Activated T-helper 17 cell treated with anti-CD3 and anti-CD28 coated beads, Interleukin-2, amount 50 U/mL, for 72 hours (primary cell): ENCODE measurements around the gene COX17. TPM values are rescaled to one million over a fixed set of nuclear protein-coding genes. Genes with fewer than 3 reads are reported as not detected.

Experiments used
- ATAC-seq: fragments of 150-1000 bp; cut with Tn5 transposase; replicated peaks from 2 replicates; pipeline ENCODE4 v1.10.0; 2021; ENCODE audit warnings: mild to moderate bottlenecking, moderate library complexity
- H3K27ac Mint-ChIP-seq: one replicate; pipeline ENCODE4 v1.8.0; 2022; ENCODE audit warnings: mixed read lengths
- H3K27me3 Mint-ChIP-seq: one replicate; pipeline ENCODE4 v1.8.0; 2022; ENCODE audit warnings: mixed read lengths
- H3K36me3 Mint-ChIP-seq: one replicate; pipeline ENCODE4 v1.8.0; 2022; ENCODE audit warnings: low read depth, mild to moderate bottlenecking, mixed read lengths
- H3K4me1 Mint-ChIP-seq: one replicate; pipeline ENCODE4 v1.8.0; 2022; ENCODE audit warnings: mixed read lengths
- H3K4me3 Mint-ChIP-seq: one replicate; pipeline ENCODE4 v1.8.0; 2022; ENCODE audit warnings: mild to moderate bottlenecking, mixed read lengths
- H3K9me3 Mint-ChIP-seq: one replicate; pipeline ENCODE4 v1.8.0; 2022; ENCODE audit warnings: mixed read lengths
- total RNA-seq, 2 donors: library from RNA; stranded (reverse); gene quantifications; one replicate each; pipeline ENCODE4 v1.2.3, GENCODE V29; 2022

The COX17 gene
- total RNA-seq, 2 donors from 2014 or later: 55.7 to 65.4 TPM

DNA sequence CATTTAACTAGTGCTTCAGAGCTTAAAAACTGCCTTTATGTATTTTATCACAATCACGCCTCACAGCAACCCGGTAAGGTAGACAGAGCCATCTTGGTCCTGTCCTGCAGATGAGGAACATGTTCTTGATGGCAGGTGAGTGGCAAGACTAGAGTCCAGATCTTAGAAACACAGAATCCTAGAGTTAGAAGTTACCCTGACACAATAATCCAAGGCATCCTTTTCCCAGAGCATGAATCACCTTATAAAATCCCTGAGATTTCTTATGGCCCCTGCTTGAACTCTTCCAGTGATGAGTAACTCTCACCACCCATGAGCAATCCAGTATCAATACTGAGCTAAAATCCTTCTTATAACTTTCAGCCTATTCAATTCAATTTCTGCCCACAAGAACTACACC is 33.7 kb downstream of the COX17 start:
- H3K9me3 Mint-ChIP-seq: peaks cover 4% of the 10 kb centered on the region
- peak; percentile 22 for ATAC-seq
- H3K4me3 Mint-ChIP-seq: peak overlapping the region; percentile 44

DNA sequence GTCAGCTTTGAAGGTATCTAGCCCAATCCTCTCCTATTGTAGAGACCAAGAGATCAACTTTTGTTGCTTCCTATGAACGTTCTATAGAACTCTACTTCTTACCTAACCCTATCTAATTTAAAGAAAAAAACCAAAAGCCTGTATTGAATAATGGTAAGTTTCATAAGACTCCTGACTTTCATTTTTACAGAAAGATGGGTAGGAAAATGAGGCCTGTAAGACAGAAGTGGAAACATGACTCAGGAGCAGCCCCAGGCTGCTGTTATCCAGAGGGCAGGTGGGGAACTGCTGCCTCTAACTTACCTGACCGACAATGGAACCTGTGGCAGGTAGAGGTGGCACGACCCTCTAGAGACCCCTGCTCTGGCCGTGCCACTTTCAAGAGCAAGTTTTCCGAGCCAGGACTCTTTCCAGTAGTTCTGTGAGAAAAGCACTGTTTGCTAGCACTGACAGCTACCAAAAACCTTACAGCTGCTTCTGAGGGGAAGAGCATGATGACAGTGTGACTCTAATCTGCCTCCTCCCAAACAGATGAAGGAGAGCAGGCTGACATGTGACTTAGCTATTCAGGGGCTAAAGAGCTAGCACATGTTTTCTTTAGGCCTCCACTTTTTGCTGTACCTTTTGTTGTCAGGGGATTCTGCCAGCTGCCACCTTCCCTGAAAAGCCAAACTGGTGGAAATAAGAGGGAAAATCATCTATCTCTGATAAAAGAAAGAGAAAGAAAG is 34.3 kb downstream of the COX17 start:
- Mint-ChIP-seq H3K36me3 (peaks cover 34% of the 10 kb centered on the region), H3K27me3 (no peaks in the 10 kb centered on the region), H3K9me3 (peaks cover 4% of the 10 kb centered on the region), H3K4me1 (peaks cover 33% of the 10 kb centered on the region), H3K27ac (peak overlapping the region; percentile 80), H3K4me3 (peak overlapping the region; percentile 44)
- peak; percentile 33 for ATAC-seq

More for the DNA sequence above, 33.7 kb downstream of the COX17 start:
- H3K27ac Mint-ChIP-seq: peak overlapping the region; percentile 80
- no peaks in the 10 kb centered on the region for H3K27me3 Mint-ChIP-seq
- H3K36me3 Mint-ChIP-seq: peaks cover 34% of the 10 kb centered on the region
- H3K4me1 Mint-ChIP-seq: peaks cover 29% of the 10 kb centered on the region

DNA sequence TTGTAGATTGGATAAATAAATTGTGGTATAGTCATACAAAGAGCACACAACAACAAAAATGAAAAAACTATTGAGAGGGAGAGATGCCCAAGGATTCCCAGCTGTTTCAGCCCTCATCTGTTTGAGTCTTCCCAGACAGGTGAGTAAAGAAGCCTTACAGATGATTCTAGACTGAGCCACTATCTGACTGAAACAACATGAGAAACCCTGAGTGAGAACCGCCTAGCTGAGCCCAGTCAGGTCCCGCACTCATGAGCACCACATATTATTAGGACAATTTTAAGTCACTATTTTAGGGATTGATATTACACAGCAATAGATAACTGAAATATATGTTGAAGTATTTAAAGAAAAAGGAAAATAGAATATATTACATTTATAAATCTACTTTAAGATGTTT is 35.8 kb downstream of the COX17 start:
- no peak for ATAC-seq
- H3K4me3 Mint-ChIP-seq: no peak overlapping the region
- H3K4me1 Mint-ChIP-seq: peaks cover 40% of the 10 kb centered on the region
- no peak overlapping the region for H3K27ac Mint-ChIP-seq
- H3K27me3 Mint-ChIP-seq: no peaks in the 10 kb centered on the region
- H3K9me3 Mint-ChIP-seq: peaks cover 8% of the 10 kb centered on the region
- H3K36me3 Mint-ChIP-seq: peaks cover 23% of the 10 kb centered on the region

DNA sequence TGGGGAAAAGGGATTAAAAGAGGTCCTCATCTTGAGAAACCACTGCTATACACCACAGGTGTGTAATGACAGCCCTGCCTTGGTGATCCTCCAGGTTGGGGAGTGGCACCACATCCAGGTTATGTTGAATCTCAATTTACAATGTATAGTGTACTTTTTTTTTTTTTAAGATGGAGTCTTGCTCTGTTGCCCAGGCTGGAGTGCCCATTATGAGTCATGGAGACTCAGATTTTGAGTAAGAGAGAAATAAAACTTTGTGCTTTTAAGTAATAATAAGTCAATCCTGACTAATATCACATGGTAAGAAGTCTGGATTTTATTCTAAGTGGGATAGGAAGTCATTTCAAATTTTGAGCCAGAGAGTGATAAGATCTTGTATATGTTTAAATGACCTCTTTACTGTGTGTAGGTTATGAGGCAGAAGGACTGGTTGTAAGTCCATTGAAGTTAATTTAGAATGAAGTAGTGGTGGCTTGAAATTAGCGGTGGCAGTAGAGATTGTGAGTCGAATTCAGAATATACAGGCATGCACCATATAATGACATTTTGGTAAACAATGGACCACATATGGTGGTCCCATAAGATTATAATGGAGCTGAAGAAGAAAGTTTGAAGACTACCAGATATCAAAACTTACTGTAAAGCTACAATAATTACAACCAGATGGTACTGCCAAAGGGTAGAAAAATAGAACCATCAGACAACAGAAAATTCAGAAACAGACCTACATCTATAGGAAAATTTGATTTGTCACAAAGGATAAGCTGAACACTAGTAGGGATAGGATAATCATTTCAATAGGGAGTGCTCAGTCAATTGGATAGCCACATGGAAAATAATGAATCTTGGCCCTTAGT is 37.5 kb downstream of the COX17 start:
- ATAC-seq: peak; percentile 49
- Mint-ChIP-seq H3K36me3 (peaks cover 20% of the 10 kb centered on the region), H3K9me3 (peaks cover 8% of the 10 kb centered on the region), H3K4me3 (peak overlapping the region; percentile 61), H3K4me1 (peaks cover 42% of the 10 kb centered on the region), H3K27me3 (no peaks in the 10 kb centered on the region), H3K27ac (peak overlapping the region; percentile 85)

DNA sequence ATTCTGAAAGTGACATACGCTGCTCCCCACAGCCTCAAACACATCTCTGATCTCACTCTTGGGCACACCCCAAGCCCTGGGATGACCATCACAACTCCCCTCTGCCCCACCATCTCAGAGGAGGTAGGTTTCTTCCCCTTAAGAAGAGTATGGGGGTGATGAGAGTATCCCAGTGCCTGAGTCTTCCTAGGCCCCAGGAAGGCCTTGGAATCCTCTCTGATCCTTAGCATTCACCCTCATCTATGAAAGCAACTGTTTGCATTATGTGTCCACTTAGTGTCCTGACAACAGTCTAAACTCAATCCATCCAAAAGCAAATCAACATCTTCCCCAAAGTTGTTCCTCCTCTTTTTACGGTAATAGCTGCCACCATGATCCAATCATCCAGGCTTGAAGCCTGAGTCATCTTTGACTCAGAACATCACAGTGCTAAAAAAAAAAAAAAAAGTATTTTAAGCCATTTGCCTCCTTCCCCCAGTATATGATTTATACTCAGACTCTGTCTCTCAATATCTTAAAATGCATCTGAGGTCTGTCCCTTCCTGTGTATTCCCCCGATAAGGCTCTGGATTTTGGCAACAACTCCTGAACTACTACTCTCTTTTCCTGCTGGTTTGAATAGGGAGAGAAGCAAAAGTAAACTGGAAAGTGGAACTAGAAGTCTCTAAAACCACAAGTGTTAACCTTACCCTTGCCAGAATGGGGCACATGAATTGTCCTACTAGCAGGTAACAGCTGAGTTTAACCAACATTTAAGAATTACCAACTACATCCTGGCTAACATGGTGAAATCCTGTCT is 39.3 kb downstream of the COX17 start:
- peak overlapping the region; percentile 85 for H3K27ac Mint-ChIP-seq
- ATAC-seq: peak; percentile 40
- no peaks in the 10 kb centered on the region for H3K27me3 Mint-ChIP-seq
- peak overlapping the region; percentile 61 for H3K4me3 Mint-ChIP-seq
- peaks cover 34% of the 10 kb centered on the region for H3K4me1 Mint-ChIP-seq
- H3K36me3 Mint-ChIP-seq: peaks cover 20% of the 10 kb centered on the region
- H3K9me3 Mint-ChIP-seq: peaks cover 8% of the 10 kb centered on the region

DNA sequence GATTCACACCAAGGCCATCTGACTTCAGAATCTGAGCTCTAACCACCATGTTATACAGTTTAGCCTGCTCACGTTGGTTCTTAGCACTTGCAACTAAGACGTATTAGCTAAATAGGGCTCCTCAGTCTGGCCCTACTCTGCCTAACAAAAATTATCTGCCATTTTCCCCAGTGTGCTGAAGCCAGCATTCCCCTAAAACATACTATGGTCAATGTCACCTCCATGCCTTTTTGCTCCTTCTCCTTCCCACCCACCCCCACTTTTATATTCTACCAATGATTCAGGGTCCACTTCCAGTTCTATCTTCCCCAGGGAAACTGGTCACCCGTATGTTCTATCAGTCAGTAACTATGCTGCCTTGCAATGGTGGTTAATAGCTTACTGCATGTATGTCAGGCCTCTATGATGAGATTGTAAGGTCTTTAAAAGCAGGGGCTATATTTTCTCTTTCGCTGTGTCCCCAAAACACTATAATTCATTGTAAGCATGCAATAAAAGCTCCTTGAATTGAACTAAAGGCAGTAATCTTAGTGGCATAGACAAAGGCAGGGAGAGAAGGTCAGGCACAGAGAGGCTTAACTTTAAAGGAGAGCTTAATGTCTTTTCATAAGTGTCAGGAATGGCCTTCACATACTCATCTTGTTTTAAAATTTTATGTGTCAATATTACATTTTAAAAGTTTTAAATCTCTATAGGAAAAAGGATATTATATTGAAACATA is 40.2 kb downstream of the COX17 start:
- Mint-ChIP-seq H3K36me3 (peaks cover 20% of the 10 kb centered on the region), H3K9me3 (peaks cover 8% of the 10 kb centered on the region), H3K27me3 (no peaks in the 10 kb centered on the region), H3K4me3 (peak overlapping the region; percentile 61), H3K27ac (peak overlapping the region; percentile 85), H3K4me1 (peaks cover 28% of the 10 kb centered on the region)
- no peak for ATAC-seq

DNA sequence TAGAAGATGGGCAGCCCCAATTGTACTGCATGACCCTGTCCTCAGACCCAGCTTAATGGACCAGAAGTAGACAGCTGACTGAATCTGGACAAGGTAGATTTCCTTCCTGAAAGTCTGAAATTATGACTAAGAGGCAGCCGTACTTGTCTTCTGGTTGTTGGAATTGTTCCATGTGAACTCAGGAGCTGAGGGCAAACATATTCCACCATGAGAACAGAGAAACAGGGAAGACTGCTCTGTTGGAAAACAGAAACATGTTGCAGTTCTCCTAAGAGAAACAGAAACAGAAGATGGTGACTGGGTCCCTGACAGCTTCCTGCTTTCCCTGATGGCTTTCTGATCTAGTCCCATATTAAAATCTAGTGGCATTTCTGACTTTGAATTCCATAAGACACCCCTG is 41.0 kb downstream of the COX17 start:
- no peak for ATAC-seq
- peak overlapping the region; percentile 37 for H3K27ac Mint-ChIP-seq
- H3K4me3 Mint-ChIP-seq: no peak overlapping the region
- peaks cover 8% of the 10 kb centered on the region for H3K9me3 Mint-ChIP-seq
- no peaks in the 10 kb centered on the region for H3K27me3 Mint-ChIP-seq
- peaks cover 17% of the 10 kb centered on the region for H3K36me3 Mint-ChIP-seq
- H3K4me1 Mint-ChIP-seq: peaks cover 28% of the 10 kb centered on the region

DNA sequence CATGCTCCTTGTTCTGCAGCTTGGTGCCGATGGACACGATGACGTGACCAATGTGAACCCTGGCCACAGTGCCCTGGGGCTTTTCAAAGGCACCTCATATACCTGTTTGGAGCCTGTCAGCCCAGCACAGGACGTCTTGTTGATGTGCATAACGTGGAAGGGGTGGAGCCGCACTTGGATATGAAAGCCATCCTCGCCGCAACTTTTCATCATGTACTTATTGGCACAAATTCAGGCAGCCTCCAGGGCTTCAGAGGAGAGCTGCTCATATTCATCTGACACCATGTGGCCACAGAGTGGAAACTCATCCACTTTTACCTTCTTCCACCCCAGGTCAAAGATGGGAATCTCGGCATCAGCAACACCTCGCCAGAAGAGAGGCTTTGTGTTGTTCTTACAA is 41.5 kb downstream of the COX17 start:
- H3K36me3 Mint-ChIP-seq: peaks cover 12% of the 10 kb centered on the region
- no peak for ATAC-seq
- peaks cover 8% of the 10 kb centered on the region for H3K9me3 Mint-ChIP-seq
- peaks cover 32% of the 10 kb centered on the region for H3K4me1 Mint-ChIP-seq
- H3K27ac Mint-ChIP-seq: no peak overlapping the region
- no peak overlapping the region for H3K4me3 Mint-ChIP-seq
- no peaks in the 10 kb centered on the region for H3K27me3 Mint-ChIP-seq

DNA sequence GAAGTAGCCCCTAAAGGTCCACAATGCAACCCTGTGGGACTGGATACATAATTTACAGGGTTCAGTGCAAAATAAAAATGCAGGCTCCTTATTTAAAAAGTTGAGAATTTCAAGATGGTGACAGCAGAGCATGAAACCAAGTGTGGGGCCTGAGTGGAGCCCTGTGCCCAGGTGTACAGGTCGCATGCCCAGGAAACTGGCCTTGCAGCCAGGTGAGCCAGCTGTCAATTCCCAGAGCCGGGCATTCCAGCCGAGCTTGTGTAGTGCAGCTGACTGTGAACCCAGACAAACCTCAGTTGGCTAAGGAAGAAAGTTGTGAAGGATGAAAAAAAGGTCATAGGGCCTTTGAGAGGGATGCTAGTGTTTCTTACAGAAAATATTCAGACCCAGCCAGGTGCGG is 44.4 kb downstream of the COX17 start:
- H3K9me3 Mint-ChIP-seq: peaks cover 3% of the 10 kb centered on the region
- no peaks in the 10 kb centered on the region for H3K27me3 Mint-ChIP-seq
- peaks cover 28% of the 10 kb centered on the region for H3K4me1 Mint-ChIP-seq
- no peak overlapping the region for H3K27ac Mint-ChIP-seq
- H3K36me3 Mint-ChIP-seq: no peaks in the 10 kb centered on the region
- no peak overlapping the region for H3K4me3 Mint-ChIP-seq
- no peak for ATAC-seq

DNA sequence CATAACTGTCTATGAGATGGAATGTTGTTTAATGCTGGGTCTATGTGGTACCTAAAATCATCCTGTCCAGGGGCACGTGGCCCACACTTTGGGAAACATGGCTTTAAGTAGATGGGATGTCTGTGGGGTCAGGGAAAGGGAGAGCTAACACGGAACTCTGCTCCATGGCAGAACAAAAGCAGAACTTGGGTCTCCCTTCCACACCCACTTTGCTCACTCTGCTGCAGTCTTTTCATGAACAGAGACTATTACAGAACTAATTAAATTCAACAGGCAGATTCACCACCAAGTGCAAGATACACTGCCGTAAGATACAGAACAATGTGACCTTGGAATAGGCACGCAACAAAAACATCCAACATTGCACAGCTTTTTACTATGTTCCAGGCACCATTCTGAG is 45.0 kb downstream of the COX17 start:
- Mint-ChIP-seq H3K27ac (no peak overlapping the region), H3K4me1 (peaks cover 31% of the 10 kb centered on the region), H3K36me3 (no peaks in the 10 kb centered on the region), H3K9me3 (no peaks in the 10 kb centered on the region), H3K4me3 (no peak overlapping the region), H3K27me3 (no peaks in the 10 kb centered on the region)
- ATAC-seq: no peak

DNA sequence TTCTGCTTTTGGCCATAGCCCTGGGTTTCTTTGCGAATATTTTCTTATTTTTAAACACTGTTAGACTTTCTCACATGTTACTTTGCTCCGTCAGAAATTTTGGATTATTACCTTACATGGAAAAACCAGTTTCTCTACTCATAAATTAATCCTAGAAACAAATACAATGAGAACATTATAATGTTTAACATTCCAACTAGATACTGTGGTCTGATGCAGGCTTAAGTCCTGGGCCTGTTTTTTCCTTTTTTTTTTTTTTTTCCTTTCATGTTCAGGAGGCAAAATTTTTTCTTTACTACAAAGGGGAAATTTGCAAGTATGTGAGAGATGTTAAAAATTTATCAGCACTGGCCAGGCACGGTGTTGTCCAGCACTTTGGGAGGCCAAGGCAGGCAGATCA is 45.7 kb downstream of the COX17 start:
- Mint-ChIP-seq H3K4me1 (peaks cover 32% of the 10 kb centered on the region), H3K36me3 (no peaks in the 10 kb centered on the region), H3K27me3 (no peaks in the 10 kb centered on the region), H3K27ac (no peak overlapping the region), H3K9me3 (no peaks in the 10 kb centered on the region), H3K4me3 (no peak overlapping the region)
- ATAC-seq: no peak

DNA sequence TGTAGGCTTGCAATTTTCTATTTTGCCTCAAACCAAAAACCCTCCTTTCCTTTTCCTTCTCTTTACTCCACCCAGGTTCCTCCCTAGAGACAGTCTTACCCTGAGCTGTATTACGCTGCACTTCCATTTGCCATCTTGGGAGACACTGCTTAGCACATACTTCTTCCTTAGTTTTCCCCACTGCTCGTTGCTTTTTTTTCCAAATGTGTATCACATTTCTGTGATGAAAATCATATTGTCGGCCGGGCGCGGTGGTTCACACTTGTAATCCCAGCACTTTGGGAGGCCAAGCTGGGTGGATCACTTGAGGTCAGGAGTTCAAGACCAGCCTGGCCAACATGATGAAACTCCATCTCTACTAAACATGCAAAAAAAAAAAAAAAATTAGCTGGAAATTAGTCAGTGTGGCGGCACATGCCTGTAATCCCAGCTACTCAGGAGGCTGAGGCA is 46.3 kb downstream of the COX17 start:
- no peak for ATAC-seq
- Mint-ChIP-seq H3K4me3 (no peak overlapping the region), H3K4me1 (peaks cover 33% of the 10 kb centered on the region), H3K27me3 (no peaks in the 10 kb centered on the region), H3K27ac (no peak overlapping the region), H3K36me3 (no peaks in the 10 kb centered on the region), H3K9me3 (no peaks in the 10 kb centered on the region)

DNA sequence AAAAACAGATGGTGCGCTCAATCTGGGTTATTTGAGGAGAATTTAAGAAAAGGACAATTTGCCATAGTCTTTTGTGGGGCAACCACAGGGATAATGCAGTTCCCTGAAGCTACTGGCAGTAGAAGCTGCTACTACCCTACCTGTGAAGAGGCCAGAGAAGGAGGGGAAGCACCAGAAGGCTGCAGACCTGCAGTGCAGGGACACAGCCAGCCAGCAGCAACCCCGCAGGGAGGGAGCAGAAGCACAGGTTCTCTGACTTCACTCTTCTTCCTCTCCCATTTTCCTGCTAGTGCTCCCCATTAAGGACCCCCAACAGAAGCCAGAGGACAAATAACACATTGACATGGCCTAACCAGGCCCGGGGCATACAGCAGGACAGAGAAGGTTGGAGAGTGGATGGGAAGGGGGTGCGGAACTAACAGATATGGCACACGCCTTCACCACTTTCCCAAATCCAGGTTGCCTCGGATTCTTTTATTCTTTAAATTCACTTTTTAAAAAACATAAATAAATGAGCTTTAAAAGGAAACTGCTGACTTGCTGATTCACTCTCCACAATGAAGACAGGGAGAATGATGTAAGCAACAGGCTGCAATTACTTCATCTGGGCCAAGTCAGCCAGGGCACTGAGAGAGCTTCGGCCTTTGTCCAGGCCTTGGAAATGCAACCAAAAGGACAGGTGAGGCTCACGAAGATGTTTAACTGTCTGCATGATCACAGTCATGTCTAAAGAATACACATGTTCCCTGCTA is 46.9 kb downstream of the COX17 start:
- no peak overlapping the region for H3K4me3 Mint-ChIP-seq
- H3K27ac Mint-ChIP-seq: no peak overlapping the region
- H3K36me3 Mint-ChIP-seq: no peaks in the 10 kb centered on the region

More for the DNA sequence above, 46.9 kb downstream of the COX17 start:
- no peaks in the 10 kb centered on the region for H3K27me3 Mint-ChIP-seq
- ATAC-seq: no peak
- peaks cover 34% of the 10 kb centered on the region for H3K4me1 Mint-ChIP-seq
- no peaks in the 10 kb centered on the region for H3K9me3 Mint-ChIP-seq
